Tibial artery (tissue), 4 donors: Measurements from ENCODE around the gene ARPC4.

Experiments
- DNase-seq, 2 donors: peaks; one replicate each; pipeline ENCODE4 v3.0.0-alpha.2; 2019
- H3K27ac ChIP-seq, 2 donors: fragments of 200-600 bp; sonication (generic) in 1 of 2; 1 replicate in 1 of 2; 2 replicates in 1 of 2; pipeline ENCODE4 v1.5.1; 2018 to 2019; ENCODE audit warnings: mild to moderate bottlenecking in 1 of 2
- H3K27me3 ChIP-seq, 2 donors: fragments of 200-600 bp; sonication (generic) in 1 of 2; one replicate each; pipeline versions ENCODE4 v1.5.1 to v1.6.0; 2016 to 2019
- H3K36me3 ChIP-seq, 3 donors: fragments of 200-600 bp; sonication (generic) in 2 of 3; one replicate each; pipeline ENCODE4 v1.5.1; 2016 to 2019; ENCODE audit warnings: mild to moderate bottlenecking in 2 of 3
- H3K4me1 ChIP-seq, 4 donors: fragments of 200-600 bp; sonication (generic) in 2 of 4; 1 replicate in 3 of 4; 2 replicates in 1 of 4; pipeline ENCODE4 v1.5.1; 2016 to 2019
- H3K4me3 ChIP-seq, 2 donors: fragments of 200-600 bp; sonication (generic) in 1 of 2; 1 replicate in 1 of 2; 2 replicates in 1 of 2; pipeline ENCODE4 v1.5.1; 2018 to 2019; ENCODE audit warnings: mild to moderate bottlenecking in 2 of 2
- H3K9me3 ChIP-seq, 3 donors: fragments of 200-600 bp; sonication (generic) in 1 of 3; one replicate each; pipeline ENCODE4 v1.5.1; 2016 to 2019
- CTCF ChIP-seq, 2 experiments: fragments of 200-600 bp in 1 of 2; fragments of 450-650 bp in 1 of 2; IDR thresholded peaks; one replicate each; pipeline ENCODE4 v1.5.1; 2017 to 2019; ENCODE audit warnings: antibody characterized with exemption in 2 of 2, mild to moderate bottlenecking in 1 of 2, moderate library complexity in 1 of 2
- intact Hi-C: fragments of 100-400 bp; cut with DNase I; formaldehyde crosslinking; loops from one replicate; pipeline ENCODE4 v1.15.0; 2023; ENCODE audit warnings: low total_unique reads

Gene ARPC4

GRCh38 chr3:9808345-9809037 lies 15.6 kb downstream of the ARPC4 start:
- DNase-seq: no peak
- Histone ChIP-seq H3K36me3 (peaks cover 28 to 52% (median 45%) of the 10 kb centered on the region in 3 donors), H3K9me3 (no peaks in the 10 kb centered on the region), H3K4me1 (peaks cover 0 to 16% (median 13%) of the 10 kb centered on the region in 4 donors), H3K27me3 (no peaks in the 10 kb centered on the region), H3K27ac (peak overlapping the region; percentile 97 to 98), H3K4me3 (no peak overlapping the region)
- intact Hi-C loops: loop anchor here (1.0 kb wide), 1 partner anchor 12 kb away; no protein-coding TSS in a partner anchor
- TF ChIP-seq CTCF (IDR thresholded peaks at IDR 0.05): no peak

- H3K36me3 ChIP-seq: peaks cover 21 to 51% (median 41%) of the 10 kb centered on the region in 3 donors
- H3K4me1 ChIP-seq: peaks cover 0 to 16% (median 13%) of the 10 kb centered on the region in 4 donors
- peak overlapping the region; percentile 77 to 80 for H3K4me3 ChIP-seq
- H3K9me3 ChIP-seq: no peaks in the 10 kb centered on the region
- H3K27me3 ChIP-seq: no peaks in the 10 kb centered on the region
- DNase-seq: no peak
- peak overlapping the region; percentile 97 to 98 for H3K27ac ChIP-seq
- intact Hi-C loops: no loop called here
- no peak for TF ChIP-seq CTCF (IDR thresholded peaks at IDR 0.05)
These were observed 16.3 kb downstream of the ARPC4 start for GRCh38 chr3:9809239-9809614.

GRCh38 chr3:9809615-9810432 lies 16.9 kb downstream of the ARPC4 start, which contains the start of gene TTLL3:
TSS of gene TTLL3 (plus strand) at chr3:9810262. CDS start at chr3:9810662, 400 bp downstream.
- Histone ChIP-seq H3K9me3 (no peaks in the 10 kb centered on the region), H3K27me3 (no peaks in the 10 kb centered on the region), H3K36me3 (peaks cover 15 to 50% (median 35%) of the 10 kb centered on the region in 3 donors), H3K27ac (peak within 1 kb of the TSS; percentile 97 to 98), H3K4me1 (peaks cover 0 to 16% (median 13%) of the 10 kb centered on the region in 4 donors), H3K4me3 (peak within 1 kb of the TSS; percentile 77 to 80)
- intact Hi-C loops: no loop called here
- peak; percentile 84 to 91 for DNase-seq
- no peak for TF ChIP-seq CTCF (IDR thresholded peaks at IDR 0.05)

- H3K4me1 ChIP-seq: peaks cover 0 to 16% (median 13%) of the 10 kb centered on the region in 4 donors
- H3K4me3 ChIP-seq: peak overlapping the region; percentile 77 to 80
- no peaks in the 10 kb centered on the region for H3K9me3 ChIP-seq
- H3K27ac ChIP-seq: peak overlapping the region; percentile 97 to 98
- intact Hi-C loops: no loop called here
- no peak for TF ChIP-seq CTCF (IDR thresholded peaks at IDR 0.05)
- H3K27me3 ChIP-seq: no peaks in the 10 kb centered on the region
- DNase-seq: no peak
- H3K36me3 ChIP-seq: peaks cover 9 to 50% (median 29%) of the 10 kb centered on the region in 3 donors
These were observed 17.5 kb downstream of the ARPC4 start for GRCh38 chr3:9810433-9810770.

- no peak for DNase-seq
- Histone ChIP-seq H3K9me3 (no peaks in the 10 kb centered on the region), H3K36me3 (peaks cover 6 to 50% (median 24%) of the 10 kb centered on the region in 3 donors), H3K4me1 (peaks cover 0 to 16% (median 13%) of the 10 kb centered on the region in 4 donors), H3K27ac (peak overlapping the region; percentile 97 to 98), H3K27me3 (no peaks in the 10 kb centered on the region), H3K4me3 (peak overlapping the region; percentile 77 to 80)
- intact Hi-C loops: no loop called here
- no peak for TF ChIP-seq CTCF (IDR thresholded peaks at IDR 0.05)
These were observed 18.0 kb downstream of the ARPC4 start for GRCh38 chr3:9810846-9811245.
